Neural cell (in vitro differentiated cells): Measurements from ENCODE around the gene TP53AIP1. TPM values are rescaled to one million over a fixed set of nuclear protein-coding genes. Genes with fewer than 3 reads are reported as not detected.

Source experiments
- H2AFZ ChIP-seq: fragments of 200-600, 300-800 bp; sonication (generic), shearing (Covaris generic); 2 replicates; pipeline ENCODE4 v1.6.0; 2014; ENCODE audit warnings: low read depth, mild to moderate bottlenecking, antibody characterized with exemption, low read length, moderate library complexity
- H3F3A ChIP-seq: fragments of 200-600 bp; shearing (Covaris generic); 2 replicates; pipeline ENCODE4 v1.6.1; 2016; ENCODE audit warnings: mild to moderate bottlenecking, moderate library complexity, mixed read lengths, antibody characterized with exemption, low read length; ENCODE audit not compliant: insufficient read depth, poor library complexity, severe bottlenecking
- H3K27ac ChIP-seq: fragments of 200-600, 300-800 bp; sonication (generic), shearing (Covaris generic); 2 replicates; pipeline ENCODE4 v1.5.1; 2014; ENCODE audit warnings: mild to moderate bottlenecking, low read length, moderate library complexity
- H3K27me3 ChIP-seq: fragments of 300-800, 200-600 bp; sonication (generic), shearing (Covaris generic); 2 replicates; pipeline ENCODE4 v1.6.0; 2014; ENCODE audit warnings: mild to moderate bottlenecking, low read depth, low read length, moderate library complexity; ENCODE audit not compliant: insufficient read depth
- H3K36me3 ChIP-seq: fragments of 300-800, 200-600 bp; sonication (generic), shearing (Covaris generic); 2 replicates; pipeline ENCODE4 v1.5.1; 2014; ENCODE audit warnings: mild to moderate bottlenecking, antibody characterized with exemption, low read length, moderate library complexity; ENCODE audit not compliant: insufficient read depth
- H3K4me2 ChIP-seq: fragments of 300-800, 200-600 bp; sonication (generic), shearing (Covaris generic); 2 replicates; pipeline ENCODE4 v1.6.0; 2014; ENCODE audit warnings: mild to moderate bottlenecking, low read length
- H3K4me3 ChIP-seq: fragments of 300-800, 200-600 bp; sonication (generic), shearing (Covaris generic); 2 replicates; pipeline ENCODE4 v1.5.1; 2014; ENCODE audit warnings: mild to moderate bottlenecking, low read length, moderate library complexity
- H3K79me2 ChIP-seq: fragments of 200-600 bp; shearing (Covaris generic); replicated peaks from 2 replicates; pipeline ENCODE4 v1.6.0; 2014; ENCODE audit warnings: mild to moderate bottlenecking, low read length, moderate library complexity; ENCODE audit not compliant: insufficient read depth
- H3K9ac ChIP-seq: fragments of 300-800, 200-600 bp; sonication (generic), shearing (Covaris generic); 2 replicates; pipeline ENCODE4 v1.6.1; 2016; ENCODE audit warnings: mild to moderate bottlenecking, low read length, mixed read lengths
- H3K9me2 ChIP-seq: fragments of 200-600 bp; shearing (Covaris generic); 2 replicates; pipeline ENCODE4 v1.6.1; 2016; ENCODE audit warnings: mild to moderate bottlenecking, low read length, mixed read lengths; ENCODE audit not compliant: insufficient read depth
- H3K9me3 ChIP-seq: fragments of 200-600, 300-800 bp; sonication (generic), shearing (Covaris generic); 2 replicates; pipeline ENCODE4 v1.6.1; 2016; ENCODE audit warnings: mild to moderate bottlenecking, mixed run types, low read length, moderate library complexity, mixed read lengths
- H4K20me1 ChIP-seq: fragments of 200-600 bp; shearing (Covaris generic); 2 replicates; pipeline ENCODE4 v1.6.1; 2016; ENCODE audit warnings: mild to moderate bottlenecking, mixed run types; ENCODE audit not compliant: insufficient read depth
- CTCF ChIP-seq: fragments of 450-650 bp; IDR thresholded peaks from 2 replicates; pipeline ENCODE4 v1.5.1; 2014; ENCODE audit warnings: antibody characterized with exemption, mild to moderate bottlenecking, moderate library complexity; ENCODE audit not compliant: poor library complexity, severe bottlenecking
- EP300 ChIP-seq: fragments of 450-650 bp; conservative IDR thresholded peaks from 2 replicates; pipeline ENCODE4 v1.6.1; 2014; ENCODE audit warnings: antibody characterized with exemption, mild to moderate bottlenecking, moderate library complexity; ENCODE audit not compliant: poor library complexity, severe bottlenecking
- EZH2 ChIP-seq: fragments of 200-600, 300-800 bp; shearing (Covaris generic), sonication (generic); IDR thresholded peaks from 2 replicates; pipeline ENCODE4 v1.6.1; 2014; ENCODE audit warnings: antibody characterized with exemption, low read length, borderline replicate concordance, mild to moderate bottlenecking; ENCODE audit not compliant: insufficient read depth, poor library complexity, severe bottlenecking
- MXI1 ChIP-seq: fragments of 450-650 bp; conservative IDR thresholded peaks from 2 replicates; pipeline ENCODE4 v1.6.1; 2014; ENCODE audit warnings: antibody characterized with exemption, mild to moderate bottlenecking; ENCODE audit not compliant: poor library complexity, severe bottlenecking
- POLR2AphosphoS5 ChIP-seq: IDR thresholded peaks from 2 replicates; pipeline ENCODE4 v1.6.1; 2012
- RAD21 ChIP-seq: fragments of 450-650 bp; conservative IDR thresholded peaks from 2 replicates; pipeline ENCODE4 v1.6.1; 2014; ENCODE audit warnings: antibody characterized with exemption, mild to moderate bottlenecking, moderate library complexity
- REST ChIP-seq: IDR thresholded peaks from 2 replicates; pipeline ENCODE4 v1.6.1; 2012; ENCODE audit warnings: borderline replicate concordance
- SMC3 ChIP-seq: fragments of 450-650 bp; conservative IDR thresholded peaks from 2 replicates; pipeline ENCODE4 v1.6.1; 2014; ENCODE audit warnings: antibody characterized with exemption, mild to moderate bottlenecking, moderate library complexity; ENCODE audit not compliant: poor library complexity
- TAF1 ChIP-seq: IDR thresholded peaks from 2 replicates; pipeline ENCODE4 v1.6.1; 2012; ENCODE audit warnings: low read depth
- polyA plus RNA-seq: library from polyadenylated mRNA; depleted of rRNA; stranded (reverse); fragments of >200 nt; gene quantifications from 2 replicates; pipeline ENCODE4 v1.2.3, GENCODE V29; 2014

Gene TP53AIP1
- polyA plus RNA-seq, 1 donor from 2014 or later: 0.68 TPM

DNA sequence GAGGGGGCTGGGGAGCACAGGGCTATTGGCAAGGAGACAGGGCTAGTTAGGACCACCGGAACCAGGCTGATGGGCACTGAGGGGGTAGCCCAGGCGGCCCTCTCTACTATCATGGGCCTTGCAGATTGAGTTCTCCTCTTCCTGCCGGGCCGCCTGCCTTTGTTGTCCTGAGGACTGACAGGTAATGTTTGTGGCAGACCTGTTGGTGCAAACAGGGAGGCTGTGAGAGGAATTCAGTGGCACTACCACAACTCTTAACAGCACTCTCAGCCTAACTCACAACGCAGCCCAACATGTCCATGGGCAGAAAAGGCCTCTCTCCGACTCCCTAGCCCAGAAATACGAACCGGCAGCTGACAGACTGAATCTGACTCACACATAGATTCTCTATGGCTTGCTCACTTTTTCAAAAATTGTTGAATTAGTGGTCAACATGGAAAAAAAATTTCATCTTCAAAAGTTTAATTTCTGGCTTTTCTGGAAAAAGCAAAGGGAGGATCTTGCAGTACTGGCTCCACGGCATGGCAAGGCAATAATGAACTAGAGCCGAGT lies 40.1 kb downstream of the TP53AIP1 start:
- Histone ChIP-seq H3K27me3 (peaks cover 81% of the 10 kb centered on the region), H3K9me2 (no peaks in the 10 kb centered on the region), H3K27ac (no peak overlapping the region), H3K79me2 (no peaks in the 10 kb centered on the region), H3K4me2 (no peak overlapping the region), H3K9ac (peak overlapping the region; percentile 51), H3K36me3 (no peaks in the 10 kb centered on the region), H3F3A (no peaks in the 10 kb centered on the region), H2AFZ (no peak overlapping the region), H3K9me3 (no peaks in the 10 kb centered on the region), H3K4me3 (peak overlapping the region; percentile 51), H4K20me1 (no peaks in the 10 kb centered on the region)
- no peak for TF ChIP-seq RAD21
- no peak for TF ChIP-seq SMC3
- no peak for TF ChIP-seq EP300
- no peak for TF ChIP-seq TAF1
- TF ChIP-seq EZH2: no peak
- no peak for TF ChIP-seq POLR2AphosphoS5
- no peak for TF ChIP-seq MXI1
- TF ChIP-seq REST: no peak

- Histone ChIP-seq H3K9ac (peak overlapping the region; percentile 51), H2AFZ (peak overlapping the region; percentile 10), H3K27me3 (peaks cover 75% of the 10 kb centered on the region), H3K36me3 (no peaks in the 10 kb centered on the region), H3K79me2 (no peaks in the 10 kb centered on the region), H3K4me3 (peak overlapping the region; percentile 51), H3F3A (no peaks in the 10 kb centered on the region), H3K27ac (peak overlapping the region; percentile 32), H3K9me3 (no peaks in the 10 kb centered on the region), H4K20me1 (no peaks in the 10 kb centered on the region), H3K9me2 (no peaks in the 10 kb centered on the region), H3K4me2 (no peak overlapping the region)
- TF ChIP-seq POLR2AphosphoS5 (peak; percentile 64), SMC3 (no peak), TAF1 (peak; percentile 6), EP300 (peak; percentile 18)
Measured at GRCh38 chr11:128901653-128902514, 40.8 kb downstream of the TP53AIP1 start.

GRCh38 chr11:128900468-128900867 lies 42.2 kb downstream of the TP53AIP1 start:
- Histone ChIP-seq H3K79me2 (no peaks in the 10 kb centered on the region), H3K9me3 (no peaks in the 10 kb centered on the region)
- TF ChIP-seq RAD21 (no peak), EP300 (no peak), POLR2AphosphoS5 (no peak), SMC3 (no peak), TAF1 (no peak), REST (no peak), CTCF (no peak), EZH2 (no peak), MXI1 (no peak)

More at GRCh38 chr11:128900468-128900867, 42.2 kb downstream of the TP53AIP1 start:
- H3K36me3 ChIP-seq: no peaks in the 10 kb centered on the region
- H3K27me3 ChIP-seq: peaks cover 61% of the 10 kb centered on the region
- no peak overlapping the region for H3K4me2 ChIP-seq
- H3K9me2 ChIP-seq: no peaks in the 10 kb centered on the region
- H2AFZ ChIP-seq: no peak overlapping the region
- H3F3A ChIP-seq: no peaks in the 10 kb centered on the region
- no peak overlapping the region for H3K4me3 ChIP-seq
- no peak overlapping the region for H3K9ac ChIP-seq
- no peak overlapping the region for H3K27ac ChIP-seq
- no peaks in the 10 kb centered on the region for H4K20me1 ChIP-seq
